ENCODE results near the gene GFOD1.

DNA sequence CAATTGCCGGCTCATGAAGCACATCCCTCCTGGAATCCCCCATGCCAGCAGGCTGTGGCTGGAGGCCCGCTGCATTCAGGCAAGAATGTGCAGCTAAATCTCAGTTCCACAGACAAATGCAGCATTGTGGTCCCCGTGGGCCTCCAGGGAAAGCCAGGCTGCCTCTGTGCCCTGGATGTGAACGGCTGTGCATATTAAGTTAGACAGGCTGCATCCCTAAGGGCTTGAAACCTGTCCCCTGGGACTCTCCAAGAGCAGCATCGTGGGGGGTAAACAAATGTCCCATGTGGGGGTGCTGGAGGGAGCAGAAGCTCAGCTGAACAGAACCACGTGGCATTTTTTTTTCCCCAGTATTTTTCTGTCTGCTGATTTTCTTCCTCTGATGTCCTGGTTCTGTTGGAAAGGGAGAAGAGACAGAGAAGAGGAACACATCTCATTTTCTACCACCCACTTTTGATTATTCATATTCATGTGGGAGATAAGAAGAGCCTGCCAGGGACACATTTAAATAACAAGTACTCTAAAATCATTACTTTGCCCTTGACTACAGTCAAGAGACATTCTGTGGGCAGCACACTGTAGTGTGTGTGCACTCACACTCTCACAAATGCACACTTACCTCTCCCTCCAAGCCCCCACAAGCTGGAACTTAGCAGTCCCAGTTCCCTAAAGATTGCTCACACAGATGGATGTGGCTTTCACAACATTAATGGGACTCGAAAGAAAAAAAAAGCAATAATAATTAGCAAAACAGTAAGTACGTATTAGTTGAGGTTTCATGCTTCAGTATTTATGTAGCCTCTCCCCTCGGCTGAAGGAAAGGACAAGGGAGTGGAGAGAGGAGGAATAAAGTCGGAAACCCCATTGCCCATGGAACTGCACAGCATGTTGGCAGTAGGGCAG is 16.9 kb downstream of the GFOD1 start:
- TF ChIP-seq CTCF (IDR thresholded peaks at IDR 0.05) (no peak), POLR2AphosphoS5 (IDR thresholded peaks at IDR 0.05) (no peak)

Data from sigmoid colon (tissue), 4 donors.